SU-DHL-6 (cell line): ENCODE data around the gene THSD4.

Experiments
- H2AFZ ChIP-seq: fragments of 200-600 bp; sonication (generic); 2 replicates; pipeline ENCODE4 v1.6.1; 2014; ENCODE audit warnings: low read depth, mild to moderate bottlenecking, moderate library complexity, mixed read lengths, antibody characterized with exemption, low read length; ENCODE audit not compliant: severe bottlenecking
- H3F3A ChIP-seq: fragments of 200-600 bp; shearing (Covaris generic); 2 replicates; pipeline ENCODE4 v1.6.0; 2016; ENCODE audit warnings: antibody characterized with exemption, mild to moderate bottlenecking; ENCODE audit not compliant: insufficient read depth
- H3K27ac ChIP-seq: fragments of 200-600 bp; sonication (generic); 2 replicates; pipeline ENCODE4 v1.5.1; 2016; ENCODE audit warnings: low read depth, mild to moderate bottlenecking, low read length, moderate library complexity, mixed read lengths
- H3K27me3 ChIP-seq: fragments of 200-600 bp; sonication (generic), shearing (Covaris generic); 2 replicates; pipeline ENCODE4 v1.6.0; 2014; ENCODE audit warnings: mild to moderate bottlenecking, low read length
- H3K36me3 ChIP-seq: fragments of 200-600 bp; sonication (generic); 2 replicates; pipeline ENCODE4 v1.6.1; 2014; ENCODE audit warnings: mild to moderate bottlenecking, low read length, mixed read lengths
- H3K4me2 ChIP-seq: fragments of 300-600, 200-600 bp; shearing (Covaris generic), sonication (generic); 2 replicates; pipeline ENCODE4 v1.6.0; 2014; ENCODE audit warnings: low read length, low read depth, mild to moderate bottlenecking; ENCODE audit not compliant: poor library complexity, severe bottlenecking
- H3K4me3 ChIP-seq: fragments of 200-600 bp; sonication (generic); 2 replicates; pipeline ENCODE4 v1.5.1; 2014; ENCODE audit warnings: antibody characterized with exemption, low read length, mild to moderate bottlenecking, mixed read lengths; ENCODE audit not compliant: insufficient read depth, poor library complexity, severe bottlenecking
- H3K79me2 ChIP-seq: fragments of 200-600 bp; sonication (generic); 2 replicates; pipeline ENCODE4 v1.6.1; 2014; ENCODE audit warnings: mild to moderate bottlenecking, low read length, moderate library complexity; ENCODE audit not compliant: insufficient read depth
- H3K9ac ChIP-seq: fragments of 200-600 bp; sonication (generic); 2 replicates; pipeline ENCODE4 v1.7.0; 2014; ENCODE audit warnings: mild to moderate bottlenecking, low read length
- H3K9me2 ChIP-seq: fragments of 200-600 bp; sonication (generic); replicated peaks from 2 replicates; pipeline ENCODE4 v1.6.1; 2014; ENCODE audit warnings: low read length; ENCODE audit not compliant: insufficient read depth
- H3K9me3 ChIP-seq: fragments of 200-600 bp; sonication (generic); 2 replicates; pipeline ENCODE4 v1.6.1; 2014; ENCODE audit warnings: low read length, mixed read lengths; ENCODE audit not compliant: insufficient read depth
- H4K20me1 ChIP-seq: fragments of 200-600 bp; sonication (generic); 2 replicates; pipeline ENCODE4 v1.6.1; 2014; ENCODE audit warnings: low read depth, mild to moderate bottlenecking, antibody characterized with exemption, low read length, moderate library complexity, mixed read lengths
- CTCF ChIP-seq: fragments of 200-600 bp; sonication (generic); IDR thresholded peaks from one replicate; pipeline ENCODE4 v1.5.1; 2017; ENCODE audit warnings: antibody characterized with exemption, mild to moderate bottlenecking, low read length, moderate library complexity; ENCODE audit not compliant: insufficient read depth, poor library complexity, severe bottlenecking
- EZH2phosphoT487 ChIP-seq: fragments of 200-600 bp; sonication (generic), shearing (Covaris generic); conservative IDR thresholded peaks from 2 replicates; pipeline ENCODE4 v1.6.1; 2018; ENCODE audit warnings: mild to moderate bottlenecking, antibody characterized with exemption, low read length, moderate library complexity, mixed read lengths

The THSD4 gene

GRCh38 chr15:71788646-71789579 is 673.6 kb downstream of the THSD4 start:
- no peak overlapping the region for H3K27ac ChIP-seq
- no peaks in the 10 kb centered on the region for H3K36me3 ChIP-seq
- H2AFZ ChIP-seq: no peak overlapping the region
- H3K9me2 ChIP-seq: no peaks in the 10 kb centered on the region
- H4K20me1 ChIP-seq: no peaks in the 10 kb centered on the region
- TF ChIP-seq EZH2phosphoT487 (no peak), CTCF (no peak)
- no peak overlapping the region for H3K4me3 ChIP-seq
- H3K9me3 ChIP-seq: no peaks in the 10 kb centered on the region
- no peaks in the 10 kb centered on the region for H3F3A ChIP-seq
- no peaks in the 10 kb centered on the region for H3K79me2 ChIP-seq
- H3K27me3 ChIP-seq: no peaks in the 10 kb centered on the region
- H3K9ac ChIP-seq: no peak overlapping the region
- H3K4me2 ChIP-seq: no peak overlapping the region

GRCh38 chr15:71789616-71790015 is 674.3 kb downstream of the THSD4 start:
- Histone ChIP-seq H3K27ac (no peak overlapping the region), H4K20me1 (no peaks in the 10 kb centered on the region), H2AFZ (no peak overlapping the region), H3K36me3 (no peaks in the 10 kb centered on the region), H3K4me3 (no peak overlapping the region), H3K9me3 (no peaks in the 10 kb centered on the region), H3K79me2 (no peaks in the 10 kb centered on the region), H3F3A (no peaks in the 10 kb centered on the region), H3K9me2 (no peaks in the 10 kb centered on the region), H3K27me3 (no peaks in the 10 kb centered on the region), H3K4me2 (no peak overlapping the region), H3K9ac (no peak overlapping the region)
- no peak for TF ChIP-seq CTCF
- no peak for TF ChIP-seq EZH2phosphoT487

GRCh38 chr15:71790081-71790480 is 674.8 kb downstream of the THSD4 start:
- no peaks in the 10 kb centered on the region for H3F3A ChIP-seq
- H4K20me1 ChIP-seq: no peaks in the 10 kb centered on the region
- no peaks in the 10 kb centered on the region for H3K36me3 ChIP-seq
- H3K9me3 ChIP-seq: no peaks in the 10 kb centered on the region
- H3K4me3 ChIP-seq: no peak overlapping the region
- H3K9me2 ChIP-seq: no peaks in the 10 kb centered on the region
- no peak overlapping the region for H3K27ac ChIP-seq
- no peak overlapping the region for H3K9ac ChIP-seq
- no peak overlapping the region for H2AFZ ChIP-seq
- no peaks in the 10 kb centered on the region for H3K79me2 ChIP-seq
- TF ChIP-seq EZH2phosphoT487: no peak
- no peak for TF ChIP-seq CTCF
- no peaks in the 10 kb centered on the region for H3K27me3 ChIP-seq
- H3K4me2 ChIP-seq: no peak overlapping the region
